HEK293 (cell line): Measurements from ENCODE around the gene ARHGAP1.

Experiments used
- CTCF ChIA-PET: fragments of 350-600 bp; formaldehyde crosslinking; extraction: SDS; loops from one replicate; lab custom pipeline; 2021; ENCODE audit warnings: antibody characterized with exemption; lab: Yijun Ruan, JAX
- POLR2A ChIA-PET: fragments of 300-600 bp; formaldehyde crosslinking; extraction: SDS; loops from one replicate; lab custom pipeline; 2020; ENCODE audit warnings: antibody characterized with exemption, inconsistent platforms; lab: Yijun Ruan, JAX
- H3K27ac ChIP-seq: fragments of 200-500 bp; sonication (Bioruptor generic); 2 replicates; pipeline ENCODE4 v1.5.1; 2014; ENCODE audit warnings: low read depth, low read length, control low read depth, inconsistent platforms; ENCODE audit errors: extremely low read depth
- H3K36me3 ChIP-seq, 2 experiments: fragments of 200-500 bp in 1 of 2; sonication (Bioruptor generic) in 1 of 2; 1 replicate in 1 of 2; 2 replicates in 1 of 2; pipeline ENCODE4 v1.5.1; 2014 to 2017; ENCODE audit warnings: inconsistent platforms in 2 of 2, low read length in 2 of 2; ENCODE audit not compliant: control insufficient read depth in 2 of 2, insufficient read depth in 1 of 2
- H3K4me1 ChIP-seq: fragments of 200-500 bp; sonication (Bioruptor generic); 2 replicates; pipeline ENCODE4 v1.5.1; 2014; ENCODE audit warnings: mild to moderate bottlenecking, low read length, inconsistent platforms; ENCODE audit not compliant: control insufficient read depth, insufficient read depth
- H3K4me3 ChIP-seq: 2 replicates; pipeline ENCODE4 v1.5.1; 2011; ENCODE audit warnings: low read depth, mild to moderate bottlenecking, control low read depth, low read length, moderate library complexity
- H3K9me3 ChIP-seq: fragments of 200-500 bp; sonication (Bioruptor generic); 2 replicates; pipeline ENCODE4 v1.5.1; 2014; ENCODE audit warnings: low read depth, low read length, inconsistent platforms; ENCODE audit not compliant: control insufficient read depth, insufficient read depth
- BCL11B ChIP-seq: fragments of 450-650 bp; formaldehyde crosslinking; IDR thresholded peaks from 2 replicates; pipeline ENCODE4 v1.5.1; 2016; ENCODE audit warnings: low read depth, missing biosample characterization, missing genetic modification characterization
- GLIS1 ChIP-seq: fragments of 450-650 bp; formaldehyde crosslinking; IDR thresholded peaks from 2 replicates; pipeline ENCODE4 v1.5.1; 2016; ENCODE audit warnings: missing biosample characterization, missing genetic modification characterization
- HOXD13 ChIP-seq: sonication (generic); formaldehyde crosslinking; IDR thresholded peaks from 2 replicates; pipeline ENCODE4 v1.8.0; 2022; ENCODE audit warnings: missing genetic modification reagents, borderline replicate concordance
- KLF16 ChIP-seq: fragments of 450-650 bp; formaldehyde crosslinking; IDR thresholded peaks from 2 replicates; pipeline ENCODE4 v1.5.1; 2017; ENCODE audit warnings: missing biosample characterization, missing genetic modification characterization
- PRDM10 ChIP-seq: fragments of 450-650 bp; formaldehyde crosslinking; IDR thresholded peaks from 2 replicates; pipeline ENCODE4 v1.5.1; 2016; ENCODE audit warnings: missing biosample characterization, missing genetic modification characterization
- PRDM4 ChIP-seq: fragments of 450-650 bp; formaldehyde crosslinking; IDR thresholded peaks from 2 replicates; pipeline ENCODE4 v1.5.1; 2017; ENCODE audit warnings: missing biosample characterization, missing genetic modification characterization
- SCRT1 ChIP-seq: fragments of 450-650 bp; formaldehyde crosslinking; IDR thresholded peaks from 2 replicates; pipeline ENCODE4 v1.5.1; 2016; ENCODE audit warnings: missing biosample characterization, missing genetic modification characterization, borderline replicate concordance
- SP7 ChIP-seq: fragments of 450-650 bp; formaldehyde crosslinking; IDR thresholded peaks from 2 replicates; pipeline ENCODE4 v1.5.1; 2016; ENCODE audit warnings: missing biosample characterization, missing genetic modification characterization
- ZBTB21 ChIP-seq: fragments of 450-650 bp; formaldehyde crosslinking; IDR thresholded peaks from 2 replicates; pipeline ENCODE4 v1.5.1; 2017; ENCODE audit warnings: missing biosample characterization, missing genetic modification characterization
- ZBTB48 ChIP-seq: fragments of 450-650 bp; formaldehyde crosslinking; IDR thresholded peaks from 2 replicates; pipeline ENCODE4 v1.5.1; 2016; ENCODE audit warnings: missing biosample characterization, missing genetic modification characterization
- ZFP69B ChIP-seq: fragments of 450-650 bp; formaldehyde crosslinking; IDR thresholded peaks from 2 replicates; pipeline ENCODE4 v1.5.1; 2016; ENCODE audit warnings: missing biosample characterization, missing genetic modification characterization
- ZNF335 ChIP-seq: fragments of 450-650 bp; formaldehyde crosslinking; conservative IDR thresholded peaks from 2 replicates; pipeline ENCODE4 v1.5.1; 2016; ENCODE audit warnings: missing biosample characterization, missing genetic modification characterization
- ZNF639 ChIP-seq: fragments of 450-650 bp; formaldehyde crosslinking; IDR thresholded peaks from 2 replicates; pipeline ENCODE4 v1.5.1; 2016; ENCODE audit warnings: missing biosample characterization, missing genetic modification characterization
- ZNF707 ChIP-seq: fragments of 450-650 bp; formaldehyde crosslinking; IDR thresholded peaks from 2 replicates; pipeline ENCODE4 v1.5.1; 2016; ENCODE audit warnings: missing biosample characterization, missing genetic modification characterization
- ZNF76 ChIP-seq: fragments of 450-650 bp; formaldehyde crosslinking; IDR thresholded peaks from 2 replicates; pipeline ENCODE4; 2016; ENCODE audit warnings: low read depth, missing biosample characterization, missing genetic modification characterization, borderline replicate concordance
- ZNF830 ChIP-seq: fragments of 450-650 bp; IDR thresholded peaks from 2 replicates; pipeline ENCODE4 v1.5.0; 2018; ENCODE audit warnings: missing biosample characterization, missing genetic modification characterization, low read depth, mild to moderate bottlenecking, moderate library complexity

The ARHGAP1 gene

GRCh38 chr11:46639197-46639839 is 61.1 kb downstream of the ARHGAP1 start:
- TF ChIP-seq GLIS1 (tag by site-specific recombination) (peak; percentile 70), SP7 (peak; percentile 81), HOXD13 (no peak)
- H3K27ac ChIP-seq: no peak overlapping the region
- peaks cover 0 to 28% of the 10 kb centered on the region in 2 experiments; a peak in 2 of 3 replicates for H3K36me3 ChIP-seq
- H3K4me1 ChIP-seq: no peaks in the 10 kb centered on the region
- H3K4me3 ChIP-seq: no peak overlapping the region
- no peaks in the 10 kb centered on the region for H3K9me3 ChIP-seq
- ChIA-PET POLR2A (no interaction called here), CTCF (interaction anchor here (0.7 kb wide), 1 partner anchor 117 kb away, joined by 3 read pairs; no protein-coding TSS in a partner anchor)

GRCh38 chr11:46637546-46637945 is 62.9 kb downstream of the ARHGAP1 start:
- ChIA-PET CTCF (interaction anchor here (1.3 kb wide), 1 partner anchor 19 kb away, joined by 4 read pairs; no protein-coding TSS in a partner anchor), POLR2A (no interaction called here)
- Histone ChIP-seq H3K27ac (no peak overlapping the region), H3K9me3 (no peaks in the 10 kb centered on the region), H3K4me3 (no peak overlapping the region), H3K36me3 (peaks cover 0 to 19% of the 10 kb centered on the region in 2 experiments; a peak in 2 of 3 replicates), H3K4me1 (no peaks in the 10 kb centered on the region)
- TF ChIP-seq GLIS1 (tag by site-specific recombination) (no peak), PRDM4 (tag by site-specific recombination) (peak; percentile 14; the same call in 1 of the 2 replicates)

- Histone ChIP-seq H3K9me3 (no peaks in the 10 kb centered on the region), H3K4me3 (no peak overlapping the region), H3K27ac (no peak overlapping the region), H3K4me1 (no peaks in the 10 kb centered on the region)
- TF ChIP-seq BCL11B (no peak), ZNF335 (tag by site-specific recombination) (no peak), ZNF76 (no peak), ZNF830 (tag by site-specific recombination) (no peak), KLF16 (tag by site-specific recombination) (no peak), ZNF639 (tag by site-specific recombination) (no peak), SCRT1 (no peak), PRDM10 (tag by site-specific recombination) (no peak), ZBTB21 (no peak), ZBTB48 (tag by site-specific recombination) (no peak), ZFP69B (no peak), ZNF707 (tag by site-specific recombination) (no peak)
- TF ChIP-seq, all 188 proteins: peak for 0
- ChIA-PET CTCF (no interaction called here), POLR2A (no interaction called here)
- peaks cover 2 to 29% of the 10 kb centered on the region in 2 experiments; a peak in 2 of 3 replicates for H3K36me3 ChIP-seq
These were observed 64.8 kb downstream of the ARHGAP1 start for GRCh38 chr11:46635557-46636139.
